Activated CD4-positive, alpha-beta T cell treated with anti-CD3 and anti-CD28 coated beads, Interleukin-10, Interleukin-2, amounts not matched to agents 100 ng/mL and 50 ng/mL, durations not matched to agents 16 hours and 8 hours (primary cell): Measurements from ENCODE around the gene MRPL44.

ENCODE experiments used
- DNase-seq: peaks from one replicate; pipeline ENCODE4 v3.0.0-alpha.2; 2020

MRPL44 gene

DNA sequence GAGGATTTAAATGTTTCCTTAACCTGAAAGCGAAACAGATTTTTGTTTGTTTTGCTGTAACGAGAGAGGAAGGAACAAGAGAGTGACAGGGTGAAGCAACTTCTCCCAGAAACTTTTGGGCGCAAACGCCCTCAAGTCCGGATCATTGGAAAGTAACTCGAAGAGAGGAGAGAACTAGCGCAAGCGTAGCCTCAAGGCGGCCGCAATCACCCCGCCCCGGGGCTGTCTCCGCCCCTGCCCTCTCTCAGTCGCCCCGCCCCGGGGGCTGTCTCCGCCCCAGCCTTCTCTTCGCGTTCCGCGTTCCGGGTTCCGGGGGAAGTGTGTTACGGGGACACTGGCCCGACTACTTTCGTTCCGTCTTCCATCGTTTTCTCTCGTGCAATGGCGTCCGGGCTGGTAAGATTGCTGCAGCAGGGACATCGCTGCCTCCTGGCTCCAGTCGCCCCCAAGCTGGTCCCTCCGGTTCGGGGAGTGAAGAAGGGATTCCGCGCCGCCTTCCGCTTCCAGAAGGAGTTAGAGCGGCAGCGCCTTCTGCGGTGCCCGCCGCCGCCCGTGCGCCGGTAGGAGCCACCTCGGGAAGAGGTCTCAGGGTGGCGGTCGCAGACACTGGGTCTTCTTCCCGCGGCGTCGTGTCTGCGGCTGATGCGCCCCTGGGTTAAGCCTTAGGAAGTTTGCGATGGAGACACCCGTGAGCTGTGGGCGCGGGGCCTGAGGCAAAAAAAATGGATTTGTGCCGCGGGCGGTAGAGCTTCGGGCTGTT lies at the start of gene MRPL44:
TSS of gene MRPL44 (plus strand) at position 372 of the 760 bp plus-strand sequence. CDS start at position 382, 10 bp downstream.
- peak; percentile 97 for DNase-seq

DNA sequence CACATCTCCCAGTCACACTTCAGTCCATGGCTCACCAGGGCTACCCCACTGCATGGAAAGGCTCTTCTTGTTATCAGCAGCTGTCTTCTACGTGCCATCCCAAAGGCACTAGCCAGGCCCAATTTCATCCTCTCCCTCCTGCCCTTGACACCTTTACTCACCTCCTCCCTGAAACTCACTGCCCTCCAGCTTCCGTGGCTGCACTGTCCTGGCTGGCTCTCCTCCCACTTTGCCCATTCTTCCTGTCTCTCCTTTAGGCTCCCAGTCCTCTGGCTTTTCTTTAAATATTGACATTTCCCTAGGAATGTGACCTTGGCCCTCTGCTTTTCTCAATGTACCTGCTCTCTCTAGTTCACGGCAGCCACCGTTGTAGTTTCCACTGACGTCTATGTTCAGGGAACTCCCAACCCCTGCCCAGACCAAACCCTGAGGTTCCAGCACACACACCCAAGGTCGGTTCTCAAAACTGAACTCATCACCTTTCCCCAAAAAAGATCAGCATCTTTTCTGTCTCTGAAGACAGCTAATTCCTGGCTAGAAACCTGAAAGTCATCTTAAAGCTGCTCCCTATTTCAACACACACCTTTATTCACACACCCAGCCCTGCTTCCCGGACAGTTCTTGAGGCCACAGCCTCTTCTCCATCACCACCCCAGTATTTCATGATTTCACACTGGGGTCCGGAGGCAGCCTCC lies 48.8 kb upstream of the MRPL44 start:
- no peak for DNase-seq

DNA sequence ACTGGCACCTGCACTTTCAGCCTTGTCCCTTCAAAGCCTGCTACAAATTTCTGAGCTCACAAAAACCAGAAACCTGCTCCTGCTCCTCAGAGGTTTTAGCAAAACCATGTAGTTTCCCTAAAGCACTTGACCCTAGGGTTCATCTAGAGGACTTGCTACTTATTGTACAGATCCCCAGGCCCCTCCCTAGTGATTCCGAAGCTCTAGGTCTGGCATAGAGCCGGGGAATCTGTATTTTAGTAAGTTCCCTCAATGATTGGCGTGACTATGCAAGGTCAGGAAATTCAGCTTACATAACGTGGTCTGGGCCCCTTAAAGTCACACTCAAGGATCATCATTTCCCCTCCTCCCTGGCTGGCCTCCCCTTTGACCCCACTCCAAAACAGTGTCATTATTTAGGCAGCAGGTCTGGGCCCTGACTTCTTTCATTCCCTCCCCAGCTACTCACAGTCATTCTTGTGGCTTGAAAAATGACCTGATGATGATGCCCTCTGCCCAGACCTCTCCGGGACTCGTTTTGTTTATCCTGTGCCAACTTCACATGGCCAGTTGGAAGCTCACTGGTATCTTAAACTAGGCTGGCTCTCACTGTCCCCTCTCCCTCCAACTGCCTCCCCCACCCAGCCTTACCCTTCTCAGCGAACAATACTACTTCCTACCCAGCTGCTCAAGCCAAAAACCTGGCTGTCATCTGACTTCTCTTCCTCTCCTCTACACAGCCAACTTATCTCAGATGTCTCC lies 48.1 kb upstream of the MRPL44 start:
- no peak for DNase-seq

DNA sequence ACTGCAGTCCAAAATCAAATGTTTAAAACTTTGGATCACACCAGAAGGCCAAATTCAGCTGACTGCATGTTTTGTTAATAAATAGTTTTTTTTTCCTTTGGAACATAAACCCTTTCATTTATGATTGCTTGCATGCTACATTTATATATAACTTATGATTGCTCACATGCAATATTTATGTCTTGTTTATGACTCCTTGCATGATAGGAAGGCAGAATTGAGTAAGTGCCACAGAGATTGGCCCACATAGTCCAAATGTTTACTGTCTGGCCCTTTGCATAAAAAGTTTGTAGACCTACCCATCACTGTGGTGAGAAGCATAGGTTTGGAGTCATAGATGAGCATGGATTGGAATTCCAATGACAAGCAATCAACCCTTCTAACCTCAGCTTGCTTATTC lies 42.9 kb upstream of the MRPL44 start:
- DNase-seq: no peak

DNA sequence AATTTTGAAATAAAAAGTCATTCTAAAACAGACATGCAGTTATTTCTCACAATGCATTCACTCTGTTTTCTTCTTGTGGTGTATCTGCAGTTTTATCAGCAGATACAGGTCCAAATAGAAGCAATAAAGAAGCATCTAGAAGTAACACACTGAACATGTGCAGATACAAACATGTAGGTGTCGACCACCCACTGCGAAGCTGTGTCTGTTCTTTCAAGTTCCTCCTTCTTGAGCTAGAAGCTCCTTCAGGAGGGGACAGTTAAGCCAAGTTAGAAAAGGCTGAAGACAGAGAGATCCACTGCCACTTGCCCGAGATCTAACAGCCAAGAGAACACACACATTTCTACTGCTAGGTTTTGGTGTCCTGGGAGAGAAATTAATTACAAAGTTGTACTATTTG lies 42.2 kb upstream of the MRPL44 start:
- DNase-seq: no peak

DNA sequence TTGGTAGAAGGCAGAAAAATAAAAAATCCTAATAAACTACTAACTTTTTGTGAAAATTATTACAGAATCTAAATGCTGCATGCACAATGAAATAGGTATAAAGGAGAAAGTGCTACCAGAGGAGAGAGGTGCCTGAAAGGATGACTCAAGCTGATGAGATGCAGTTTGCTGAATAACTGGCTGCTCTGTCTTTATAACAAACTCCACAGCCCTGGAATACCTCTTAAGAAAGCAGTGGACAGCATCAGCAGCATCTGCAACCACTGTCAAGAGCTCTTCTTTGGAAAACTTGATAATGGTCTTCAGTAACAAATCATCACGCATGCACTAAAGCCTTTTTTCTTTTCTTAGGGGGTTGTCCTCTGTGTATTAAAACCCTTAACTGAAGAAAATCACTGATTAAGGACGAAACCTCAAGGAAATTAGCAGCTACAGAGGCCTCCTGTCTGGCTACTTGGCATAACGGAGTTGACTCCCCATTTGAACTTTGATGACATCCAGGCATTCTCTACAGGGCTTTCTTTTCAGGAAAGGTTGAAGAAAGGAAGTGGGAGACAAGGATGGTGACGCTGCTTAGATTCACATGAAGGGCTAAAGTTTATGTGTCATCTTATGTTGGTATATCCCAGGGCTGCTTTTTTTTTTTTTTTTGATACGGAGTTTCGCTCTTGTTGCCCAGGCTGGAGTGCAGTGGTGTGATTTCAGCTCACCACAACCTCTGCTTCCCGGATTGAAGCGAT lies 40.9 kb upstream of the MRPL44 start:
- no peak for DNase-seq

DNA sequence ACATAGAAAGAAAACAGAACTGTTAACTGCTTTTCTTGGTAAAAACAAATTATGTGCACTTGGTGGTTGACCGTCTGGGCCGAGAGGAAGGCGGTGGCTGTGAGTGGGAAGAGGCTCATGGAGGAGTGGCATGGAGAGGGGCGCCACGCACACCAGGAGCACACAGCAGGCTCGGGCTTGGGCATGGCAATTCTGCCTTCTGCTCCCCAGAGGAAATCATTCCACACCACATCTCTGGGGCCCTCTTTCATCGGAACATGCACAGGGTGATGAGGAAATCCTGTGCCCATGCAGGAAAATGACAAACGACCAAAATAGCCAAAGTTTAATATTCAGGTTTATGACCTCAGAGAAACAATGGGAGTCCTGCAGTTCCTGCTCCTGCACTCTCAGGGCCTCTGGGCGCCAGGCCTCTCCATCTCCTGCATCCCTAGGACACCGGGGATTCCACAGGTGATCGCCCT lies 38.6 kb upstream of the MRPL44 start:
- no peak for DNase-seq

DNA sequence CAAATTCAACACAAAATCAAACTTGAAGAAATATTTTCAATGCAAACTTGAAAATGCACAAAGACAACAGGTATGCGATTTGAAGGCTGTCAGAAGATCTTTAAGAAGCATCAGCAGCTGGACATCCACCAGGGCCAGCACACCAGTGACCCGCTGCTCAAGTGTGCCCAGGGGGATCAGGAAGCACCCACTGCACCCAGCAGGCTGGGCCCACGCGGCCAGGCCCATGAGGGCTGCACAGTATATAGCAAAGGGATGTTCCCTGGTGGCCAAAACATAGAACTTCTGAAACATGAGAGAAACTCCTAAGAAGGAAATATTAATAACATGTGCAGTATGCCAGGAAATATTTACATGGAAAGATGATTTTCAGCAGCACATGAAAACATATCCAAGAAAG lies 37.2 kb upstream of the MRPL44 start:
- no peak for DNase-seq

DNA sequence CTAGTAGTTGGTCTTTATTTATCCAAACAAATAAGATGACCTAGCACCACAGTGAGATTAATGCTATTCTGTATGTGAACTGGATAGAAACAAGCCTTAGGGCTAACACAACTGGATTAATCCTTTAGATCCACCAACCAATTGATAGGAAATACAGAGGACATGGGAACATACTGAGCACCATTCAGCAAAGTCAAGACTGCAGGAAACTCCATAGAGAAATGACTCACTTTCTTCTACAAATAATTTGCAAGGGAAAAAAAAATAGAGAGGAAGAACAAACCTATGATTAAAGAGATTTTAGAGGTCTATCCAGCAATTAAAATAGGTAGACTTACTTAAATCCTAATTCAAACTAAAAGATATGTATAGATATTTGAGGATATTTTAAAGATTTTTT lies 36.1 kb upstream of the MRPL44 start:
- no peak for DNase-seq

DNA sequence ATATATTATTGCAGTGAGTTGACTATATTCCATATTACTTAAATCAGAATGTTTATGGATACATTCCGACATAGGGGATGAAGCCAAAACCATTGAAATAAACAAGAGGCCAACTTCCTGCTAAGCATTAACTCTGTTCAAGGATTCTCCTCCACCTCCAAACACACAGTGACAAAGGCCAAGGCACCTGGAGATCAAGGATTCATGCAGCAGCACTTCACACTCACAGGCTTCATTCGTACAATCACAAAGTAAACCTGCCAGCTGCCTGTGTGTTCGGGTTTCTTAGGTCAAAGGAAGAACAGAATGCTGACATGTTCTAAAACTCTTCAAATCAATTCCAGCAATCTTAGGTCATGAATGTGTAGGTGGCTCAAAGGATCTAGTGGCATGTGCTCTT lies 35.0 kb upstream of the MRPL44 start:
- DNase-seq: no peak

DNA sequence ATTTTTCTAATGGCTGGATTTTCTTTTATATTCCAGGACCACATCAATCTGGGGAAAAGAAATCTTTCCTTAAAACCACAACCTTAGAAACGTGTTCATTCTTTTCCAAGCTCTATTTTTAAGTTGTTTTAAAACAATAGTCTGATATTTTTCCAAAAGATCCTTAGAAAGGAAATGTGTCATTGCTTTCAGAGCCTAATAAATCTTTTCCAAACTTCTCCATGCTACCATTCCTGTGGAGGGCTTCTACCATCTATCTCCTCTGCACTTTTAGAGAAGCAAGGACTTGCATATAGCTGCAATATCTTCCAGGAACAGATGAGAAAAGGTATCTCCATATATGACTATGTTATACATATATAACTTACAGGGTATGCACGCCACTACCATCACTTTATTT lies 33.3 kb upstream of the MRPL44 start:
- no peak for DNase-seq

DNA sequence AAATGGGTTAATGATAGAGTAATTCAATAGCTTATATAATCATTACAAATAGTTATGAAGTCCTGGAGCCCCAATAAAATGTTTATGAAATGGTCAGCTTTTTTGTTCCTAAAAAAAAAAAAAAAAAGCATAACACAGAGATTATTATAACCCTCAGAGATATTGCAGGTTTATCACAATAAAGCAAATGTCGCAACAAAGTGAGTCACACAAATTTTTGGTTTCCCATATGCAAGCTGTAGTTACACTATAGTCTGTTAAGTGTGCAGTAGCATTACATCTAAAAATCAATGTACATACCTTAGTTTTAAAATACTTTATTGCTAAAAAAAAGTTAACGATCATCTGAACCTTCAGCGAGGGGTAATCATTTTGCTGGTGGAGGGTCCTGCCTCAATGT lies 32.2 kb upstream of the MRPL44 start:
- DNase-seq: no peak

DNA sequence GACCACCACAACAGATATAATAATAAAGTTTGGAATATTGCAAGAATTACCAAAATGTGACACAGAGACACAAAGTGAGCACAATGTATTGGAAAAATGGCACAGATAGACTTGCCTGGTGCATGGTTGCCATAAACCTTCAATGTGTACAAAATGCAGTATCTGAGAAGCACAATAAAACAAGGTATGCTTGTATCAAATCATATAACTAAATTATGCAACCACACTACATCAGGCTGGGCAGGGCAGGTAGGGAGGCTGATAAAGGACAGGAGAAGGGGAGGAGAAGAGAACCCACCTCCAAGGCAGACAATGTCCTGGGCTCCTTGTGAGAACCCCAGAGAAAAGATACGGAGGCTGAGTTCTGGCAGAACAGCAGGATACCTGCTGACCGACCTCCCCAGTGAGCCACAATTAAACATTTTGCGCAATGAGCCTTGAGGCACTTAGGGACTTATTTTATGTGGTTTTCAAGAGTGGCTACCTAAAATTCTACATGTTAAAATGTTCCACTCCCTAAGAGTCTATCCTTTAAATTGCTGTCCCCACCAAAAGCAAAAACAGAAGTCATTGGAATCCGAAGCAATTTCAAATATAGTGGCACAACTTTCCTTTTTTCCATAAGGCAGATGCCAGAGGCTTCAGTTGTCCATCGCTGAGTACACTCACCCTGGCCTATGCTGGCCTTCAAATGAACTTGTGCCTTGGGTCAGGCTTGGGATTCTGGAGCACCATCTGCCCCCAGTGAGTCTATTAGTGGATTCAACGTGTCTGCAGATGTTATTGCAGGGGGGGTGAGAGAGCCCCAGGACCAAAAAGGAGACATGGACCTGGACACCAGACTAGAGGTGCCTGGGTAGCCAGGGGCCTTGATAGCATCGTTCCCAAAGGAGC lies 28.9 kb upstream of the MRPL44 start:
- no peak for DNase-seq

DNA sequence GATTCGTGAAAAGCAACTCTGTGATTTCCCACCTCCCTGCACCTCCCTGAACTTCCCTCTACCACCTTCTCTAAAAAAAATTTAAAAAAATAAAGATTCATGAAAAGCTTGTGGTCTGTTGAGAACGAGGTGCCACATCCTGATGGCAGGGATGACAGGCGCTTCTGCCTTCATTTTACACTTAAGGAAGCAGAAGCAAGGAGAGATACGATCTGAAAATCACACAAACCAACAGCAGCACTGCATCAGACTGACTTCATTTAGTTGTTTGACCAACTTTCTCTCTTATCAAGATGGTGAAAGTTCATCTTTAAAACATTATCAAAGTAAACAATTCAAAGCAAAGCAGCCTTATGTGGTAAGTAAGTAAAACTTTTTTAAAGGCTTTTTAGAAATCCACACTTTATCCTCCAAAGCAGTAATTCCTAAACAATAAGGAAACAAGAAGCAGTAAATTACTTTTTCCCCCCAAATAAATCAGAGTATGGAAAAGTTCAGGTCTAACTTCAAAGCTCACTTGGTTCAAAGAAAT lies 27.6 kb upstream of the MRPL44 start:
- peak; percentile 70 for DNase-seq

DNA sequence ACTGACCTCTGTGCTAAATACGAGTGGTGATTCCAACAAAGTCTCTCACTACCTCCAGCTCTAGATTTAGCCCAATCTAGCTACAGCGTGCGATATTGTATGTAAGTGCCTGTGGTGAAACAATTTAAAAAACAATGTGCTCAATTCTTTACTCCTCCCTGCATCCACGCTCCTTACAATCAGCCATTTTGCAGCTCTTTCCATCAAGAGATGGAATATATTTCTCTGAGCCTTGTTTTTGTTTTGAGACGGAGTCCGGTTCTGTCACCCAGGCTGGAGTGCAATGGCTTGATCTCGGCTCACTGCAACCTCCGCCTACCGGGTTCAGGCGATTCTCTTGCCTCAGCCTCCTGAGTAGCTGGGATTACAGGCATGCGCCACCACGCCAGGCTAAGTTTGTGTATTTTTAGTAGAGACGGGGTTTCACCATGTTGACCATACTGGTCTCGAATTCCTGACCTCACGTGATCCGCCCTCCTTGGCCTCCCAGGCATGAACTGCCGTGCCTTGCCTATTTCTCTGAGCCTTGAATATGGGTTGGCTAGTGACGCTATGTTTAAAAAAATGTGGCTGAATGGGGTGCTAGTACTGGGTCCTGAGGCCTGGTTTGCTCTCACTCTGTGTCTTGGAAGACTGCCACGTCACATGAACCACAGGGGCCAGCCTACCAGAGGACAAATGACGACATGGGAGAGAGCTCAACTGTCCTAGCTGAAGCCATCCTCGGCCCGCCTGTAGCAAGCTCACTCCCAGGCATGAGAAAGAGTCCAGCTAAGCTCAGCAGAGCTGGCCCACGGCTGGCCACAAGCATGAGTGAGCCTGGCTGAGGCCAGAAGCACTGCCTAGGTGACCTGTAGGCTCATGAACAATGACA lies 26.9 kb upstream of the MRPL44 start:
- DNase-seq: no peak

DNA sequence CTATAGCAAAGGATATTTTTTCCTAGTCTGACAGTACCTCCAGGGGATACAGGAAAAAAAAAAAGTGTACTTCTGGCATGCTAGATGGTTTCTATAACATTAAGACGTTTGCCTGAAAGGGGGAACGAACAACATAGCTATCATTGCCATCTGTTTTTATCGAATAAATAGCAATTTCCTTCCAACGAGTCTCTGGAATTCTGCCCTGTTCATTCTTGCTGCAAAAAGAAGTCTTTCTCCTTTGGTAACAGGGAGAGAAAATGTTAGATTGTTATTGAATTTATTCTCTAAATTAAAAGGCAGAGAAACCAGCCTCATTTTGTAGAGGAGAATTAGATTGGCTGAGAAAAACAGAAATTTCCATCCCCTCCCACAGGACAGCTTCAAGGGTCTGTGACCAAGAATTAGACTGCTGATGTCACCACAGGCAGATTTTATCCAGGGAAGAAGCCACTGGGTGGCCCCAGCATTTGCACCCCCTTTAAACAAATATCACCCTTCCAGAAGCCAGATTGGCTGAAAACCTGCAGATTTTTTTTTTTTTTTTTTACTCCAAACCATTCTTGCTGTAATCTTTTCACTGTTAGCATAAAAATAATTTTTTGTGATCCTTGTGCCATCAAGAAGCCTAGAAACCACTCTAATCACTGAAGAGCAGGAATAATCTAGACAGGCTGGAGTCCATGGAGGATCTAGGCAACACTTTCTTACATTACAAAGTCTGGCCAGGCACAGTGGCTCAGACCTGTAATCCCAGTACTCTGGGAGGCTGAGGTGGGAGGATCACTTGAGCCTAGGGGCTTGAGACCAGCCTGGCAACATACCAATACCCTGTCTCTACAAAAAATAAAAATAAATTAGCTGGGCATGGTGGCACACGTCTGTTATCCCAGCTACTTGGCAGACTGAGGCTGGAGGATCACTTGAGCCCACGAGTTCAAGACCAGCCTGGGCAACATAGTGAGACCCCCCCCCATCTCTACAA lies 24.2 kb upstream of the MRPL44 start:
- no peak for DNase-seq

DNA sequence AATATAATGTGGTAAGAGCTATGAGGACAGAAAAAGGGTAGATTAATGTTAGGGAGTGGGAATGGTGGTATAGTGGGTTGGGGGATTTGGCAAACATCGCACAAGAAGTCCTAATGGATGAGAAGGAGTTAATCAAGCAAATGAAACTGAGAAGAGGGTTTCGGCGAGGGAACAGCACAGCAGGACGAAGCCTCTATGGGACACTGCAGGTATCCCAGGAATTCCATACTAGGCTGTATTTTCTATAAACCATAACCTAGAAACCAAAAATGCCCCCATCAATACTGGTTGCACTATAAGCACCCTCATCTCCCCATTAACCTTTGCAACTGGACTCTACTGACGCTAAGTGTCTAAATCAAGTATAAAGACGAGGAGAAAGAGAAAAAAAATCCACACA lies 22.4 kb upstream of the MRPL44 start:
- no peak for DNase-seq

DNA sequence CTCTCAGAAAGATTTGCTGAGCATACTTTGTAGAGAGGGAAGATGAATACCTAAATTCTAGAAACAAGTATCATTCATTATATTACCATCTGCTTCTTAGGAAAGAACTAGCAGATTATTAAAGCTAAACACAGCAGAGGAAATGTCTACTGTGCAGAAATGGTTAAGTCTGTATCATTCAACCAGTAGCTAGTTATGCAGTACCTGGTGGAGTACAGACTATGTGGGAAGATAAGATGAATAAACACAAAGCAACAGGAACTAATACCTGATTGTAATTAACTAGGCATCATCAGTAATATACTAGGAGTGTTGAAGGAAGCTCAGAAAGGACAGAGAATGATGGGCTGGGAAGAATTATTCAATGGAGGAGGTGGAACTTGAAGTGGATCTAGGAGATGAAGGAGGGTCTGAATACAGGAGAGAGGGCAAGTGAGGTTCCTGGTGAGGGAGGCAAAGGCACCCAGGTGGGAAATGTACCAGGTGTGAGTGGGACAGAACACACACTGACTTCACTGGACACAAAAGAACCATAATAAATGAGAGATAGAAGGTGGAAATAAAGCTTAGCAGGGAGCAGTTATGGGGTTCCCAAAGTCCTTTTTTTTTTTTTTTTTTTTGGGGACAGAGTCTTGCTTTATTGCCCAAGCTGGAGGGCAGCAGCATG lies 21.7 kb upstream of the MRPL44 start:
- no peak for DNase-seq

DNA sequence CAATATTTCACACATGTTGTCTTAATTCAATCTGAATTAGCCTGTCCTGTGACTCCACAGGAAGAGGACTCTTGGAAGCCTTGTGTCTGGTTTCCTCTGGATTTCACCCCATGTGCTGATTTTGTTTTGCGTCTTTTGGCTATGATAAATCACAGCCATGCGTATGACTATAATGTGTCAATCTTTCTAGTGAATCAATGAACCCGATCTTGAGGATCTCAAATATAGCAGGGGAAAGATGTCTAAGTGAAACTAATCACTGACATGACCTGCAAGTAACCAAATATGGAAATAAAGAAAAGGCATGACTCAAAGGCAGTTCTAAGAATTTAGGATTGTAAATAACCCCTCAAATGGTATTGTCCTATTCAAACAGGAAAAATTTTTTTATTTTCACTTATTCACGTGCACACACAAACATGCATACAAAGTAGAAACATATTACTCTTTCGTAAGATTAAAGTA lies 20.4 kb upstream of the MRPL44 start:
- peak; percentile 76 for DNase-seq
